Activated CD8-positive, alpha-beta memory T cell treated with anti-CD3 and anti-CD28 coated beads for 1 hour (primary cell): Measurements from ENCODE around the gene OR2B6.

ENCODE experiments used
- DNase-seq, 2 donors: peaks; one replicate each; pipeline ENCODE4 v3.0.0-alpha.2; 2020; ENCODE audit warnings: low read depth in 1 of 2; ENCODE audit errors: extremely low read depth in 1 of 2

The OR2B6 gene

DNA sequence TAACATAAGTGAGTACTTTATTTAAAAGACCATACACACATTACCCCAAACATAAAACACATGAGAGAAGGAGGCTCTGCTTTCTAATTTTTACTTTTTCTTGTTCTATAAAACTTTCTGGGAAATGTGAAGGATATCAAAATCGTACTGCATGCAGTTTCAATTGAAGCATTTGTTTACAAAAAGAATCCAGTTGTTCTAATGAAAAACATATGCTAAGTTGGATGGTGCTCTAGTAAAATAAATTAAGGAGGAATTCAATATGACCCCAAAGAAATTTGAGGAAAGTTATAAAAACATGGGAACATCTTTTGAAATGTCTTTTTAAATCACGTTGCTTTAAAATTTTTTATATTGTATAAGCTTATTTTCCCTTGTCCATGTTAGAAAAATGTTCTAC, 37.6 kb downstream of the OR2B6 start:
- no peak for DNase-seq

DNA sequence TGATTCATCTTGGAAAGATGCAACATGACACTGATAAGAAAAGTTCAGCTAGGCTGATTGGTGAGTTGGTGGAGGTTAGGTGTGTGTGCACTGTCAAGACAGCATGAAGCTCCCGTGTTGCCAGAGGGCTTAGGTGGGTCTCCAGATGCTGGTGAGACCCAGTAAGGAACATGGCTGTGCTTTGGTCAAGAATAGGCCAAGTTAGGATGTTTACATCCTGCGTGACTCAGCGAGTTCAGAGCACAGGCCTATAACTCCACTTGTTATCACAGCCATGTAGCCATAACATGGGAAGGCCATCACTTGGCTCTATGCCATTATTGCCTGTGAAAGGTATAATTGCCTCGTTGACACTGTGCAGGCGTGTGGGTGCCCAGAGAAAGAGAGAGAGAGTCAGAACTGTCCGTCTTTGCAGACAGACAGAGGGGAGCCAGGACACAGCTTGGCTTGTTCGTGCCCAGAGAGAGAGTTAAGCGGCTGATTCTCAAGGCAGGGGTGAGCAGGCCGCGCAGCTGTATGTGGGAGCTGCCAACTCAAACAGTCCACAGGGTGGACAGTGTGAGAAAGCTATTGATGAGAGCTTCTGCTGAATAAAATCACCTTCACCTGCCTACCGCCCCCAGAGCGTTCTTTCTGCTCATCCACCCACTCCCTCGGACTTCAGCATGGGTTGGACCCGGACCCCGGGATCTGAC, 43.5 kb downstream of the OR2B6 start:
- DNase-seq = no peak

DNA sequence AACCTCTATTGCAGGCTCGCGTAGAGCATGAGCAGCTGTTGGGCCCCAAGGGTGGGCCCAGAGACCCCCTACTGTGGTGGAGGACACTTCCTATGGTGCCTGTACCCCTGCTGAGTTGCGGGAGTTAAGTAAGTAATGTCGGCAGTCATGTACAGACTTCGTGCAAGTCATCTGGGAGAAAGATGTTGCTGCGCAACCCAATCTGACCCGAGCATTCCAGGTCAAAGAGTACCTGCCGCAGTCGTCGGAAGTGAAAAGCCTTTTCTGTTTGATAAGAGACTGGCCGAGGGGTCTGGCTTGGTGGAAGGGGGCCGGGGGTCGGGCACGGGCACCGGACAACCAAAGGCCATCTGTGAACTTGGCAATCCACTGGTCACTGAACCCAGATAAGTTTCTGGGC, 44.3 kb downstream of the OR2B6 start:
- no peak for DNase-seq

DNA sequence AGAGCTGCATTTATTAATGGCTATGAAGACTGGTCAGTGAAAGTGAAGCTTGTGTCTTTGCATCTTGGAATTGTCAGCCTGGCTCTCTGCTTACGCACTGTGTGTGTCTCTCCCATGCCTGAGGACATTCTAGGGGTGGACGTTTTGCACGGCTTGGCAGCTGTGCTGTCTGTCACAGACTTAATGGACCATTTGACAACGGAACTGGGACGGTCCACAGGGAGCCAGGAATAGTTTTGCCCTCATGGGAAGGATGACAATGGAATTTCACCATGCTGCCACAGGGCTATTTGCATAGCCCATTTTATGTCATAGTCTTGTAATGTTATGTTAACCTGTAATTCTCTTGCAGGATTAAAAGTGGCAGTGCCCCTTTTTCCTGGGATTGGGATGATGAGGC, 44.7 kb downstream of the OR2B6 start:
- DNase-seq = no peak

DNA sequence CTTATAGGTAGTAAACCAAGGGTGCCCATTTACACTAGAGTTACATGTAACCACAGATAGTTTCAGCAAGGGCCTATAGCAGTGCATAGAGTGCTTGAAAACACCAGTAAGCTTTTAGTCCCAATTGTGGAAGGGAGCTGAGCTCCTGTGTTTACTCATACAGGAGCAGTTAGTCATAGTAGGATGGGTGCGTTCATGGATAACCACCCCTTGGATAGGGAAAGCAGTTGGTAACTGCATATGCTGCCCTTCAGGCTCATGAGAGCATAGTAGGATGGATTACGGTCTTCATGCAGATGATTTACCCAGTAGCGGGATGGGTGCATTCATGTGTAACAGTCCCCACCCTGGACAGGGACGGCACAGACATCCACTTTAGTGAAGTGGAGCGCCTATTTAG, 45.1 kb downstream of the OR2B6 start:
- DNase-seq = no peak

DNA sequence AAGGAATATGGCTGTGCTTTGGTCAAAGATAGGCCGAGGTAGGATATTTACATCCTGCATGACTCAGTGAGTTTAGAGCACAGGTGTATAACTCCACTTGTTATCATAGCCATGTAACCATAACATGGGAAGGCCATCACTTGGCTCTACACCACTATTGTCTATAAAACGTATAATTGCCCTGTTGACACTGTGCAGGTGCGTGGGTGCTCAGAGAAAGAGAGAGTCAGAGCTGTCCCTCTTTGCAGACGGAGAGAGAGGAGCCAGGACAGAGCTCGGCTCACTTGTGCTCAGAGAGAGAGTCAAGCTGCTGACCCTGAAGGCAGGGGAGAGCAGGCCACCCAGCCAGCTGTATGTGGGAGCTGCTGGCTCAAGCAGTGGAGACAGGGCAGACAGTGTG, 46.0 kb downstream of the OR2B6 start:
- no peak for DNase-seq

DNA sequence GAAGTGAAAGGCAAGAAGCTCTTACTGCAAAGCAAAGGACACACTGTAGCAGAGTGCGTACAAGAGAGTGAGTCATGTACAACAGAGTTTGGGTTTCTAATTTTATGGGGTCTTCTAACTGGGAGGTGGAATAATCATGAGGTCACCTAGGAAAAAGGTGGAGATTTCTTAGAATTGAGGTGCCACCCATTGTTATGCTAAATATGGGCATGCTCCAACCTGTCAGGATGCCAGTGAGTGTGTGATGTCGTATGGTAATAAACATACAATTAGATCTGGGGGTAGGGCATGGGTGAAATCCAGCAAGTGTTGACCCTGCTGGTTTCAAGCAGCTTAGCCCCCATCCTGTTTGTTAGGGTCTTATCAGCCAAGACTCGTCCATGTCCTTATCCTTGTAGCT, 46.6 kb downstream of the OR2B6 start:
- no peak for DNase-seq

DNA sequence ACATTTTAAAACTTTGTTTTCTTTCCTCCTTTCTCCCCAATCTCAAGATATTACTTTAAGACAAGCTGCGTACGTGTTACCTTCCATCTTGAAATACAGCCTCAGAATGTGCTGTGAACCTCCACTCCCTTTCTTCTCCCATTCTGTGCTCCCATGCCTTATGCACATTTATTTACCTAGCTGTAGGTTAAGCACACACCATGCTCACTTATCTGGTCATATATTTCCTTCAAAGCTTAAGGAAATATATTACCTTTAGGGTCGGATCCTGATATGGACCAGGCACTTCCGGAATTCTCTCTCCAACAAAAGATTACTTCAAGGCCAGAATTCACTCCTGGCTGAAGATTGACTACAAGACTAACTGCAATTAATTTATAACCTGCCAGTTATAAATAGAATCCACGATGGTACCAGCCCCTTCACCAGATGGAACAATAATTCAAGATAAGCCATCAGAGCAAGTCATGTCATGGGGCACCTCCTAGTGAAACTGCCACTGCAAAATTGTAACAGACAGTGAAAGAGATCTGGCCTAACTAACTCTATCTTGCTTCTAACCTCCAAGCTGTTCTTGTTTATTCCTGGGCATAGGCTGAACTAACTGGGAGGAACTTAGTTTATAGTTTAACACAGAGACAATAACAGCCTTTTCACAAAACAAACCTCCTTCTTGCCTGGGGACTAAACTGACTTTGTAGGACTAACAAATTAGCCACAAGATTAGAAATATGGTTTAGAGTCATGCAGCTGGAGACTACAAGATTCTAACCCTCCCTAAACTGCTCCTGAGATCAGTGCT, 47.5 kb downstream of the OR2B6 start:
- DNase-seq = no peak

DNA sequence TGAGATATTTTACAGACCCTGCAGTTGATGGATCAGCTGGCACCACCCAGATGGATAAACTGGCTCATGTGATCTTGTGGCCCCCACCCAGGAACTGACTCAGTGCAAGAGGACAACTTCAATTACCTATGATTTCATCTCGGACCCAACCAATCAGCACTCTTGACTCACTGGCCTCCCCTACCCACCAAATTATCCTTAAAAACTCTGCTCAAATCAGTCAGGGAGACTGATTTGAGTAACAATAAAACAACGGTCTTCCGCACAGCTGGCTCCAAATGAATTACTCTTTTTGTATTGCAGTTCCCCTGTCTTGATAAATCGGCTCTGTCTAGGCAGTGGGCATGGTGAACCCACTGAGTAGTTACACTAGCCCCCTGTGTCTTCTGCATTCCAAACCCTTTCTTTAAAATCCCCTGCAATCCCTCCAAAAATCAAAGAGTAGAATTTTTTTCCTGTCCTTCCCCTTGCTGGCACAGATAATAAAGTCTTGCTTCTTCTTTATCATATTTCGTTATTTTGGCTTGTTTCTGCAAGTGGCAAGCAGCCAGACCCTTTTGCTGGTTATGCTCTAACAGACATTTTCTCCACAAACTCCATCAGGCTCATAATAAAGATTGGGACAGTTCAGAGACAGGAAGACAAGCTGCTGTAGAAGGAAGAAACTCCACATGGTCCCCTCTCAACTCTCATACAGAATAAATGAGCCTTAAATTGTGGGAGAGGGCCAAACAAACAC, 48.3 kb downstream of the OR2B6 start:
- no peak for DNase-seq

DNA sequence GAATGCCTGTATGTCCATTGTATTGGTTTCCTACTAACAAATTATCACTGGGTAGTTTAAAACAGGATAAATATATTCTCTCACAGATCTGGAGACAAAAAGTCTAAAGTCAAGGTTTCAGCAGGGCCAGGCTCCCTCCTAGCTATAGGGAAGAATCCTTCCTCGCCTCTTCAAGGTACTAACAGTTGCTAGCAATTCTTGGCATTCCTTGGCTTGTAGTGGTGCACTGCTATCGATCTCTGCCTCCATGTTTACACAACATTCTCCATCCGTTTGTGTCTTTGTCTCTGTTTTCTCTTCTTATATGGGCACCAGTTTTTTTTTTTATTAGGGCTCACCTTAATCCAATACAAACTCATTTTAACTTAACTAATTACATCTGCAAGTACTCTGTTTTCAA, 48.9 kb downstream of the OR2B6 start:
- no peak for DNase-seq
